K562 (cell line): Measurements from ENCODE around the gene TEAD3. TPM values are rescaled to one million over a fixed set of nuclear protein-coding genes. Genes with fewer than 3 reads are reported as not detected.

ENCODE experiments used
- ATAC-seq: fragments of 200-7000 bp; cut with Tn5 transposase; 3 replicates; pipeline ENCODE4 v1.9.1; 2020; ENCODE audit warnings: moderate library complexity
- BruUV-seq: library from RNA; stranded (reverse); fragments of 400-500 nt; replicated peaks from 2 replicates; lab custom pipeline; 2021; lab: Mats Ljungman, UMichigan
- CTCF ChIA-PET: fragments of 300-600 bp; formaldehyde crosslinking; extraction: SDS; loops from one replicate; lab custom pipeline; 2021; ENCODE audit warnings: low intra/inter-chr PET ratio; lab: Yijun Ruan, JAX
- POLR2A ChIA-PET: fragments of 300-600, 350-650 bp; sonication (Branson Sonifier 250); formaldehyde crosslinking; extraction: SDS; loops from one replicate; lab custom pipeline; 2021; ENCODE audit warnings: antibody characterized with exemption, inconsistent platforms; lab: Yijun Ruan, JAX
- DNase-seq, 4 experiments: peaks; one replicate each; pipeline versions ENCODE4 v3.0.0 to v3.0.0-alpha.2; 2011 to 2018; ENCODE audit warnings: low spot score in 3 of 4, mixed read lengths in 3 of 4; ENCODE audit errors: extremely low read depth in 1 of 4
- FAIRE-seq: peaks from 2 replicates; lab custom pipeline; 2011; peaks lifted over from hg19 to GRCh38; lab: Jason Lieb, UNC
- H2AFZ ChIP-seq: 2 replicates; pipeline ENCODE4 v1.6.0; 2011; ENCODE audit warnings: low read depth, low read length, control low read depth, inconsistent platforms
- H3K27ac ChIP-seq: fragments of 200-600 bp; 3 replicates; pipeline ENCODE4 v1.8.0; 2011; ENCODE audit warnings: low read depth, mild to moderate bottlenecking, control low read depth, inconsistent platforms, low read length, moderate library complexity, mixed read lengths; ENCODE audit errors: extremely low read depth
- H3K27me3 ChIP-seq, 2 experiments: fragments of 300-600 bp in 1 of 2; 2 replicates in 1 of 2; 3 replicates in 1 of 2; pipeline versions ENCODE4 v1.6.0 to v1.8.0; 2011; ENCODE audit warnings: inconsistent platforms in 2 of 2, low read length in 2 of 2, mild to moderate bottlenecking in 1 of 2, mixed read lengths in 1 of 2, moderate library complexity in 1 of 2; ENCODE audit not compliant: control insufficient read depth in 2 of 2, insufficient read depth in 2 of 2
- H3K36me3 ChIP-seq: fragments of 300-600 bp; 3 replicates; pipeline ENCODE4 v1.8.0; 2011; ENCODE audit warnings: mild to moderate bottlenecking, low read length, inconsistent platforms; ENCODE audit not compliant: control insufficient read depth, insufficient read depth
- H3K4me1 ChIP-seq, 2 experiments: fragments of 200-600 bp in 1 of 2; replicated peaks in 1 of 2; 2 replicates in 1 of 2; 3 replicates in 1 of 2; pipeline versions ENCODE4 v1.5.1 to v1.8.0; 2011; ENCODE audit warnings: inconsistent platforms in 2 of 2, low read length in 2 of 2, mild to moderate bottlenecking in 1 of 2, mixed read lengths in 1 of 2, moderate library complexity in 1 of 2; ENCODE audit not compliant: control insufficient read depth in 2 of 2, insufficient read depth in 2 of 2
- H3K4me2 ChIP-seq: 2 replicates; pipeline ENCODE4 v1.6.1; 2011; ENCODE audit warnings: low read length, control low read depth, inconsistent platforms, mixed read lengths; ENCODE audit not compliant: insufficient read depth
- H3K4me3 ChIP-seq: fragments of 200-600 bp; sonication (generic), shearing (Covaris generic); 2 replicates; pipeline ENCODE4 v1.5.1; 2016; ENCODE audit warnings: control low read depth, inconsistent platforms
- H3K79me2 ChIP-seq: fragments of 200-600 bp; 3 replicates; pipeline ENCODE4 v1.8.0; 2011; ENCODE audit warnings: low read length, inconsistent platforms; ENCODE audit not compliant: control insufficient read depth, insufficient read depth
- H3K9ac ChIP-seq, 2 experiments: 2 replicates each; pipeline versions ENCODE4 v1.6.0 to v1.6.1; 2011; ENCODE audit warnings: low read depth in 2 of 2, low read length in 2 of 2, control low read depth in 1 of 2, inconsistent platforms in 1 of 2, mild to moderate bottlenecking in 1 of 2, mixed read lengths in 1 of 2; ENCODE audit not compliant: insufficient read depth in 1 of 2
- H3K9me1 ChIP-seq: one replicate; pipeline ENCODE4 v1.6.0; 2011; ENCODE audit warnings: inconsistent platforms, mild to moderate bottlenecking, low read length, moderate library complexity; ENCODE audit not compliant: control insufficient read depth, insufficient read depth
- H3K9me3 ChIP-seq: replicated peaks from 2 replicates; pipeline ENCODE4 v1.5.1; 2011; ENCODE audit warnings: low read depth, low read length, inconsistent platforms; ENCODE audit not compliant: control insufficient read depth, insufficient read depth
- H4K20me1 ChIP-seq: replicated peaks from 2 replicates; pipeline ENCODE4 v1.6.1; 2011; ENCODE audit warnings: low read length, inconsistent platforms, mixed read lengths; ENCODE audit not compliant: control insufficient read depth, insufficient read depth
- ELF2 ChIP-seq: fragments of 250-450 bp; sonication (Bioruptor Pico); IDR thresholded peaks from 2 replicates; pipeline ENCODE4 v1.5.0; 2021; ENCODE audit warnings: mild to moderate bottlenecking
- ETV5 ChIP-seq: sonication (generic); formaldehyde crosslinking; IDR thresholded peaks from 2 replicates; pipeline ENCODE4 v1.4.0; 2020; ENCODE audit warnings: low read depth, mild to moderate bottlenecking, missing genetic modification reagents
- FOXK1 ChIP-seq: sonication (generic); formaldehyde crosslinking; IDR thresholded peaks from 2 replicates; pipeline ENCODE4 v1.8.0; 2022; ENCODE audit warnings: missing genetic modification reagents, mild to moderate bottlenecking, borderline replicate concordance
- KDM5B ChIP-seq: fragments of 200-600 bp; sonication (generic); IDR thresholded peaks from 2 replicates; pipeline ENCODE4 v1.6.1; 2012; ENCODE audit warnings: low read depth, mild to moderate bottlenecking, moderate library complexity, low read length, control low read depth, inconsistent platforms; ENCODE audit not compliant: insufficient replicate concordance
- MEF2A ChIP-seq: IDR thresholded peaks from 2 replicates; pipeline ENCODE4 v1.6.1; 2011; ENCODE audit warnings: low read depth, mild to moderate bottlenecking, low read length, moderate library complexity; ENCODE audit not compliant: control insufficient read depth
- OTX1 ChIP-seq: fragments of 450-650 bp; formaldehyde crosslinking; IDR thresholded peaks from 2 replicates; pipeline ENCODE4 v1.4.0; 2022; ENCODE audit warnings: mild to moderate bottlenecking
- ZBTB7A ChIP-seq: IDR thresholded peaks from 2 replicates; pipeline ENCODE4 v1.6.1; 2011; ENCODE audit warnings: low read depth, mild to moderate bottlenecking, low read length, moderate library complexity, borderline replicate concordance; ENCODE audit not compliant: control insufficient read depth
- ZNF316 ChIP-seq: fragments of 450-650 bp; IDR thresholded peaks from 2 replicates; pipeline ENCODE4 v1.6.1; 2016
- WGBS: fragments of 100-300 bp; shearing (Covaris generic); methylation state at CpG from one replicate; pipeline ENCODE4 v1.1.6; 2016; ENCODE audit warnings: low coverage, mixed read lengths; ENCODE audit not compliant: insufficient coverage; ENCODE audit errors: missing lambda C conversion rate; 5-methylcytosine and 5-hydroxymethylcytosine counted together
- in situ Hi-C: fragments of 300-500 bp; cut with MboI; formaldehyde crosslinking; loops from 4 replicates; pipeline ENCODE4 v1.15.0; 2018; ENCODE audit warnings: inconsistent platforms, mixed read lengths
- intact Hi-C: fragments of 100-400 bp; cut with micrococcal nuclease; formaldehyde crosslinking; loops from 2 replicates; pipeline ENCODE4 v1.14.2; 2022
- polyA plus RNA-seq, 8 experiments: library from polyadenylated mRNA; depleted of rRNA in 4 of 8; stranded (reverse) in 5 of 8; unstranded in 3 of 8; fragments of >200 nt; fragmentation: Nextera tagmentation in 2 of 8; fragmentation: Illumina TruSeq in 1 of 8; extraction: Ambion mirVana in 2 of 8; extraction: Trizol in 1 of 8; gene quantifications; 2 replicates each; pipeline versions ENCODE4 v1.2.1 to v1.2.3, GENCODE V29; 2011 to 2014; ENCODE audit warnings: inconsistent platforms in 1 of 8, missing spikeins in 1 of 8
- total RNA-seq, 7 experiments: library from RNA; depleted of rRNA in 6 of 7; stranded (reverse); fragments of >200 nt in 6 of 7; fragmentation: Illumina TruSeq in 2 of 7; extraction: Trizol in 2 of 7; gene quantifications; 2 replicates each; pipeline versions ENCODE4 v1.2.1 to v1.2.3, GENCODE V29; 2011 to 2021; ENCODE audit warnings: low replicate concordance in 1 of 7
- TF ChIP-seq, protein P1 (sequence below): sonication (generic); formaldehyde crosslinking; IDR thresholded peaks from 2 replicates; pipeline ENCODE4 v1.8.0; 2022; ENCODE audit warnings: missing genetic modification reagents, mild to moderate bottlenecking, moderate library complexity, borderline replicate concordance

TEAD3 gene
- total and polyA plus RNA-seq, 9 of the 15 experiments (the other 6 are each of a cell fraction or from before 2014, with no cell fraction given): 0.63 to 13.2 (median 3.3) TPM

- Histone ChIP-seq H3K4me1 (peaks cover 43 to 65% of the 10 kb centered on the region in 2 experiments), H3K79me2 (peaks cover 37% of the 10 kb centered on the region), H3K36me3 (no peaks in the 10 kb centered on the region), H3K9me3 (no peaks in the 10 kb centered on the region), H3K4me2 (peak overlapping the region; percentile 74), H3K27ac (no peak overlapping the region), H3K9me1 (peaks cover 3% of the 10 kb centered on the region), H4K20me1 (peaks cover 24% of the 10 kb centered on the region; the same call in 1 of the 2 replicates), H3K4me3 (peak overlapping the region; percentile 69), H3K9ac (peak overlapping the region; percentile 70 to 91), H2AFZ (no peak overlapping the region), H3K27me3 (no peaks in the 10 kb centered on the region)
- CTCF ChIA-PET: interaction anchor here (0.6 kb wide), 1 partner anchor 154 kb away, joined by 3 read pairs; no protein-coding TSS in a partner anchor
- ATAC-seq (no peak), FAIRE-seq (no peak), DNase-seq (no peak)
- 78% methylated on average over 8 of the region's 9 CpGs for WGBS
- in situ Hi-C loops (no loop called here), intact Hi-C loops (no loop called here)
- TF ChIP-seq MEF2A: no peak
- TF ChIP-seq, protein P1, sequence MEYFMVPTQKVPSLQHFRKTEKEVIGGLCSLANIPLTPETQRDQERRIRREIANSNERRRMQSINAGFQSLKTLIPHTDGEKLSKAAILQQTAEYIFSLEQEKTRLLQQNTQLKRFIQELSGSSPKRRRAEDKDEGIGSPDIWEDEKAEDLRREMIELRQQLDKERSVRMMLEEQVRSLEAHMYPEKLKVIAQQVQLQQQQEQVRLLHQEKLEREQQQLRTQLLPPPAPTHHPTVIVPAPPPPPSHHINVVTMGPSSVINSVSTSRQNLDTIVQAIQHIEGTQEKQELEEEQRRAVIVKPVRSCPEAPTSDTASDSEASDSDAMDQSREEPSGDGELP (CRISPR knock-in tag): peak; percentile 54; the same call in 1 of the 2 replicates
- TF ChIP-seq ELF2 (CRISPR knock-in tag): no peak
- 0 out of 2 replicates have a peak, but pooled peaks have one; percentile 45 for TF ChIP-seq FOXK1 (CRISPR knock-in tag)
- no peak for TF ChIP-seq ZNF316
- no peak for TF ChIP-seq OTX1
- TF ChIP-seq KDM5B: peak; percentile 47
- peak; percentile 28; the same call in 1 of the 2 replicates for TF ChIP-seq ZBTB7A
- TF ChIP-seq ETV5 (CRISPR knock-in tag): 0 out of 2 replicates have a peak, but pooled peaks have one; percentile 30
- BruUV-seq: TSS peak; percentile 41
- POLR2A ChIA-PET: interaction anchor here (0.7 to 3.5 kb wide), 6 partner anchors 13 to 208 kb away, joined by 3 to 50 read pairs (median 4); partner anchors contain the start of gene RPL10A
Observed at GRCh38 chr6:35495258-35496035, 1.4 kb downstream of the TEAD3 start.
